GM21447 (cell line): ENCODE results near the gene CLDN4.
"Not testable (repeated sequence)": the region's sequence is repeated elsewhere in the genome, so short reads cannot be mapped to it uniquely, and the experiment has no call there.

Source experiments
- ATAC-seq: cut with Tn5 transposase; IDR thresholded peaks from one replicate; pipeline ENCODE4 v1.9.1; 2021; ENCODE audit not compliant: unreplicated experiment

The CLDN4 gene, protein sequence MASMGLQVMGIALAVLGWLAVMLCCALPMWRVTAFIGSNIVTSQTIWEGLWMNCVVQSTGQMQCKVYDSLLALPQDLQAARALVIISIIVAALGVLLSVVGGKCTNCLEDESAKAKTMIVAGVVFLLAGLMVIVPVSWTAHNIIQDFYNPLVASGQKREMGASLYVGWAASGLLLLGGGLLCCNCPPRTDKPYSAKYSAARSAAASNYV

DNA sequence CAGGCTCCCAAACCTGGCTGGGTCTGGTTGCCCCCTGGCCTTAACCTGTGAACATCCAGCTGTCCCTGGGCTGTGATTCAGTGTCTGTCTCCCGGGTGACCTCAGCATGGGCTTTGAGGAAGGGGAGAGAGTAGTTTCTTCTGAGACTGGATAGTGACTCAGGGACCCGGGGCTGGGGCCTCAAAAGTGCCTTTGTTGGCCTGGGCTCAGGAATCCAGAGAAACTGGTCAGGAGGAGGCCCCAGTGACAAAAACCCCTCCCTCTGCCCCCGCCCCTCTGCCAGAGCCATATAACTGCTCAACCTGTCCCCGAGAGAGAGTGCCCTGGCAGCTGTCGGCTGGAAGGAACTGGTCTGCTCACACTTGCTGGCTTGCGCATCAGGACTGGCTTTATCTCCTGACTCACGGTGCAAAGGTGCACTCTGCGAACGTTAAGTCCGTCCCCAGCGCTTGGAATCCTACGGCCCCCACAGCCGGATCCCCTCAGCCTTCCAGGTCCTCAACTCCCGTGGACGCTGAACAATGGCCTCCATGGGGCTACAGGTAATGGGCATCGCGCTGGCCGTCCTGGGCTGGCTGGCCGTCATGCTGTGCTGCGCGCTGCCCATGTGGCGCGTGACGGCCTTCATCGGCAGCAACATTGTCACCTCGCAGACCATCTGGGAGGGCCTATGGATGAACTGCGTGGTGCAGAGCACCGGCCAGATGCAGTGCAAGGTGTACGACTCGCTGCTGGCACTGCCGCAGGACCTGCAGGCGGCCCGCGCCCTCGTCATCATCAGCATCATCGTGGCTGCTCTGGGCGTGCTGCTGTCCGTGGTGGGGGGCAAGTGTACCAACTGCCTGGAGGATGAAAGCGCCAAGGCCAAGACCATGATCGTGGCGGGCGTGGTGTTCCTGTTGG lies at the start of gene CLDN4:
Gene CLDN4 (plus strand): TSS at position 316 of the 903 bp plus-strand sequence. CDS start 206 bp downstream, at position 522.
- no peak for ATAC-seq

DNA sequence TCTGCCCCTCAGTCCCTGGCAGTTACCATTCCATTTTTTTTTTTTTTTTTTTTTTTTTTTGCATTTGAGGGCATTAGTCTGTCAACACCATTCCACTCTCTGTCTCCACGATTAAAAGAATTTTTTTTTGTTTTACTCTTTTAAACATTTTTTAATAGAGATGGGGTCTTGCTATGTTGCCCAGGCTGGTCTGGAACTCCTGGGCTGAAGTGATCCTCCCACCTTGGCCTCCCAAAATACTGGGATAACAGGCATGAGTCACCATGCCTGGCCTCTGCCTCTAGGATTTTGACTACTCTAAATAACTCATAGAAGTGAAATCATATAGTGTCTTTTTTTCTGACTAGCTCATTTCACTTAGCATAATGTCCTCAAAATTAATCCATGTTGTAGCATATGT lies 44.2 kb upstream of the CLDN4 start:
- no peak for ATAC-seq

DNA sequence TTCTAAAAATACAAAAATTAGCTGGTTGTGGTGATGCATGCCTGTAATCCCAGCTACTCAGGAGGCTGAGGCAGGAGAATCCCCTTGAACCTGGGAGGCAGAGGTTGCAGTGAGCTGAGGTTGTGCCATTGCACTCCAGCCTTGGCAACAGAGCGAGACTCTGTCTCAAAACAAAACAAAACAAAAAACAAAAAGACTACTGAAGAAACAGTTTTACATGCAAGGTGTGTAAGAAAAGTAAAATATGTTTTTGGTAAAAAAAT lies 43.1 kb upstream of the CLDN4 start:
- ATAC-seq = not testable (repeated sequence)

DNA sequence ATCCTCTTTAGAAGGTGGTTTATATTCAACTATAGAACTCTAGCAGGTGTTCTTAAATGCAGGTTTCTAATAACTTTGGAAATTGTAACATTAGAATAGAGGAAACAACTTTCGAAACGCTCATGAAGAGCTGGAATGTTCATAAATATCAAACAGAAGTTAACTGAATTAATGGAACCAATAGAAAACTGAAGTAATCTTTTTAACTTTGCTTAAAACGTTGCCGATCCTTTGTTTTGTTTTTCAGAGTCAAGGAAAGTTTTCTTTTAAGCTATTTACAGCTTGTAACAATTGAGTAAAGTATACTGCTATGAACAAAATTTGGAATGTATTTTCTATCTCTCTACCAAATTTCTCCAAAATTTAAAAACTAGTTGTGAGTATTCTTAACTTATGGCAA lies 41.7 kb upstream of the CLDN4 start:
- no peak for ATAC-seq

DNA sequence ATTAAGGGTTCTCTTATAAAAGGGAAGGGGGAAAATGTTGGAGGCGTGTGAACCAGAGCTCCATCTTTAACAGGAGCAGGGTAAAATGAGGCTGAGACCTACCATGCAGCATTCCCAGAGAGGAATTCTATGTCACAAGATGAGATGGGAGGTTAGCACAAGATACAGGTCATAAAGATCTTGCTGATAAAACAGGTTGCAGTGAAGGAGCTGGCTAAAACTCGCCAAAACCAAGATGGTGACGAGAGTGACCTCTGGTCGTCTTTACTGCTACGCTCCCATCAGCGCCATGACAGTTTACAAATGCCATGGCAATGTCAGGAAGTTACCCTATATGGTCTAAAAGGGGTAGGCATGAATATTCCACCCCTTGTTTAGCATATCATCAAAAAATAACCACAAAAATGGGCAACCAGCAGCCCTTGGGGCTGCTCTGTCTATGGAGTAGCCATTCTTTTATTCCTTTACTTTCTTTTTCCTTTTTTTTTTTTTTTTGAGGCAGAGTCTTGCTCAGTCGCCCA lies 39.6 kb upstream of the CLDN4 start:
- not testable (repeated sequence) for ATAC-seq

DNA sequence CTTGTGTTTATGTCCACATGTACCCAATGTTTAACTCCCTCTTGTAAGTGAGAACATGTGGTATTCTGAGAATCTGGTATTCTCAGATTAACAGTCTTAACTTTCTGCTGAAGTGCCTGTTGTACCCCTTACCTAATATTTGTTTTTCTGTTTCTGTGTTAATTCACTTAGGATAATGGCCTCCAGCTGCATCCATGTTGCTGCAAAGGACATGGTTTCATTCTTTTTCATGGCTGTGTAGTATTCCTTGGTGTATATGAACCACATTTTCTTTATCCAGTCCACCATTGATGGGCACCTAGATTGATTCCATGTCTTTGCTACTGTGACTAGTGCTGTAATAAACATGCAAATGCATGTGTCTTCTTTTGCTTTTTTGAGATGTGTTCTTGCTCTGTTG lies 35.6 kb upstream of the CLDN4 start:
- not testable (repeated sequence) for ATAC-seq

DNA sequence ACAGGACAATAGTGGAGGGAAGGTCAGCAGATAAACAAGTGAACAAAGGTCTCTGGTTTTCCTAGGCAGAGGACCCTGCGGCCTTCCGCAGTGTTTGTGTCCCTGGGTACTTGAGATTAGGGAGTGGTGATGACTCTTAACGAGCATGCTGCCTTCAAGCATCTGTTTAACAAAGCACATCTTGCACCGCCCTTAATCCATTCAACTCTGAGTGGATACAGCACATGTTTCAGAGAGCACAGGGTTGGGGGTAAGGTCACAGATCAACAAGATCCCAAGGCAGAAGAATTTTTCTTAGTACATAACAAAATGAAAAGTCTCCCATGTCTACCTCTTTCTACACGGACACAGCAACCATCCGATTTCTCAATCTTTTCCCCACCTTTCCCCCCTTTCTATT lies 34.1 kb upstream of the CLDN4 start:
- not testable (repeated sequence) for ATAC-seq

DNA sequence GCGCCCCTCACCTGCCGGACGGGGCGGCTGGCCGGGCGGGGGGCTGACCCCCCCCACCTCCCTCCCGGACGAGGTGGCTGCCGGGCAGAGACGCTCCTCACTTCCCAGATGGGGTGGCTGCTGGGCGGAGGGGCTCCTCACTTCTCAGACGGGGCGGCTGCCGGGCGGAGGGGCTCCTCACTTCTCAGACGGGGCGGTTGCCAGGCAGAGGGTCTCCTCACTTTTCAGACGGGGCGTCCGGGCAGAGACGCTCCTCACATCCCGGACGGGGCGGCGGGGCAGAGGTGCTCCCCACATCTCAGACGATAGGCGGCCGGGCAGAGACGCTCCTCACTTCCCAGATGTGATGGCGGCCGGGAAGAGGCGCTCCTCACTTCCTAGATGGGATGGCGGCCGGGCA lies 33.6 kb upstream of the CLDN4 start:
- ATAC-seq = not testable (repeated sequence)

DNA sequence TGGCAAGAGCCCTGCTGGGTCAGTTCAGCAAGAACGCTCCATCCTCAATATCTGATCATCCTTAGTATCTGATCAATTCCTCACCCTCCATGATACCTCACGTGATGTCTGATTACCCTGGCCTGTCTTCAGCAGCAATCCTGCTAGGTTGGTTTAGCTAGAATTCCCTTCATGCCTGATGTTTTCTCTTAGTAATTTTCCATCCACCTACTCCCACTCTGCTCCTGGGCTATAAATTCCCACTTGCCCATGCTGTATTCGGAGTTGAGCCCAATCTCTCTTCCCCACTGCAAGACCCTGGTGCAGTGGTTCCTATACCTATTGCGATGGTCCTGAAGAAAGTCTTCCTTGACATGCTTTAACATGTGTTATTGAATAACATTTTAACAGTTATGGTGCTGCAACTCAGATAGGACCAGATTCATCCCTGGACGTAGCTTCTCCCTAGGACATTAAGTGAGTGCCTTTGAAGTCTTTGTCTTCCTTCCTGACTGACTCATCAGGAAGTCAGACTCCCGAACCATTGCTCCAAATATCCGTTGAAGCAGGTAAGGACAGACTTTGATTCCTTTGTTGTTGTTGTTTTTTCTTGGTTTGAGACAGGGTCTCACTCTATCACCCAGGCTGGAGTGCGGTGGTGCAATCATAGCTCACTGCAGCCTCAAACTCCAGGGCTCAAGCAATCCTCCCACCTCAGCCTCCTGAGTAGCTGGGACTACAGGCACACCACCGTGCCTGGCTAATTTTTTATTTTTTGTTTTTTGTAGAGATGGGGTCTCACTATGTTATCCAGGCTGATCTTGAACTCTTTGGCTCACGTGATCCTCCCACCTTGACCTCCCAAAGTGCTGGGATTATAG lies 31.3 kb upstream of the CLDN4 start:
- ATAC-seq = no peak

DNA sequence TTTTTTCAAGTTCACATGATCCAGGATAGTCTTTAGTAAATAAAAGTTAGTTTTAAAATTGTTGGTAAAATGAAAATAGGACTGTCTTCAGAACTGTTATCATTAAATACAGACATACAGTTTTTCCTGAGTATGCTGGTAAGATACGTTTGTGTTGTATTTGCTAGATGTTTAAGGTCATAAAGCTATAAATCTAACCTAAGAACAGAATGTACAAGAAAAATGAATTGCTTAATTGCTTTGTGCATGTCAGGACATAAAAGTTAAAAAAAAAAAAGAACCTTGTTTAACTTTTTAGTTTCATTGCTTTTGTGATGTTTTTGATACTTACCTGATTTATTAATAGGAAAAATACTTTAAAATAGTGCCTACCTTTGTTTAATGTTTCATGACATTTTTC lies 29.2 kb upstream of the CLDN4 start:
- ATAC-seq = no peak

DNA sequence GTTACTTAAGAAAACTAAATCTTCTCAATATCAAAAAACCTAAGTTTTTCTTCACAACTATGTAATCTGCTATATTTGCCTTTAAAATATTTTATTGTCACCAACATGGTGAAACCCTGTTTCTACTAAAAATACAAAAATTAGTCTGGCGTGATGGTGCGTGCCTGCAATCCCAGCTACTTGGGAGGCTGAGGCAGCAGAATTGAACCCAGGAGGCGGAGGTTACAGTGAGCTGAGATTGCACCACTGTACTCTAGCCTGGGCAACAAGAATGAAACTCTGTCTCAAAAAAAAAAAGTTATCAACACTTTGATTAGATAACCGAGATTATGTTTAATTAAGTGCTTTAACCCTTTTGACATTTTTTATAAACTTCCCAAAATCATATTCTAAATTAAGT lies 28.3 kb upstream of the CLDN4 start:
- ATAC-seq = no peak

DNA sequence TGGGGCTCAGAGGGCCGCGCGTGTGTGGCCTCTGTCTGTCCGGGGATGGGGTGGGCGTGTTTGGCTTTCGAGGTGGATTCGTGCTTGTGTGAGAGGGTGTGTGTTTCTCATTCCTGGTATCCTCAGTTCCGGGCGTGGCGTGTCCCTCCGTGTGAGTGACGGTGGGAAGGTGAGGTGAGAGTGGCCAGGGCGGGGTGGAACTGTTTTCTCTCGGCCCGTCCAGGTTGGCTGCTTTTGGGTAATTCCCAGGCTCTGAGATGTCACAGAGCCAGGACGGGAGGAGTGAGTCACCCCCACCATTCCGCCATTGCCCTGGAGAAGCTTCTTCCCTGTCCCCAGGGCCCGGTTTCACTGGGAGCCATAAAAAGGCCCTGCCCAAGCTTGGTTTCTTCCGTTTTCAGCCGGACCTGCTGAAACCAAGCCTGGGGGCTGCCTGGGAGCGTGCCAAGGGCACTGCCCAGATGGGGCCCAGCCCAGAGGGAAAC lies 21.3 kb upstream of the CLDN4 start:
- no peak for ATAC-seq

DNA sequence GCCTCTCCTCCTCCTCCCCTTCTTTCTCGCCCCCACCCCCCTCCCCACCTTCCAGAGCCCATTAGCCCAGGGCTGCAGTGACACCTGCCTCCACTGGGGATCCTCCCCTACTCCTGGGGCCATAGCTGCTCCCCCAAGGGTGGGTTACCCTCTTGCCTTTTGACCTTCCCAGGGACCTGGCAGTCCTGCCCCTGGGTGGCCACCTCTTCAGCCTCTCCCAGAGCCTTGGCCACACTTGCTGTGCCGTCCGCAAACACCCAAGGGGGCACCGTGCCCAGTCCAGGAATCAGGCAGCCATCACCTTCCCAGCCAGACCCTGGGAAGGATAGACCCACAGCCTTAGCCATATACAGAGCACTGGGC lies 19.8 kb upstream of the CLDN4 start:
- no peak for ATAC-seq

DNA sequence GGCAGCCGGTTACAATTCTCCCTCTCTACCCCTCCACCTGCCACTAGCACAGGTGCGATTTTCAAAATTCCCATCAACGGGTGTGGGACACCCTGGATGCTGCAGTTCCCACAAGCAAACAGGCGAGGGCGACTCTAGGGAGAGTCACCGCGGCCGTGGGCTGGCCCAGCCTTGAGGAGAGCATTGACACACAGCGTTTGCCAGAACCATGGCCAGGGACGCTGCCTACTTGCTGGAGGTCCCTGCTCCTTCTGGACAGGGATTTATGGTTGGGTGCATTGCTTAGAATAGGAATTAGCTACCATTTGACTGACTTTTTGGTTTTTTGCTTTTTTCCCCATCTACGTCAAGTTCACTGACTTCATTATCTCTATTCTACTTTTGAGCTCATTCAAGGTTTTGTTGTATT lies 19.0 kb upstream of the CLDN4 start:
- no peak for ATAC-seq

DNA sequence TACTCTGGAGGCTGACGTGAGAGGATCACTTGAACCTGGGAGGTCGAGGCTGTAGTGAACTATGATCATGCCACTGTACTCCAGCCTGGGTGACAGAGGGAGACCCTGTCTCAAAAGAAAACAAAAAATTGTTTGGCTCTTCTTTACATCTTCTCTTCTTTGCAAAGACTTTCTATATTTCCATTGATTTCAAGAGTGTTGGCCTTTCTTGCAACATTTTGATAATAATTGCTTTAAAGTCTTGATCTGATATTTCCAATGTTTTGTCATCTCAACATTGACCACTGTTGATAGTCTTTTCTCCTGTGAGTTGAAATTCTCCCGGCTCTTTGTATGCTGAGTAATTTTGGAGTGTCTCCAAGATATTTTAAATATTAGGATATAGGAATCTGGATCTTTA lies 17.8 kb upstream of the CLDN4 start:
- no peak for ATAC-seq

DNA sequence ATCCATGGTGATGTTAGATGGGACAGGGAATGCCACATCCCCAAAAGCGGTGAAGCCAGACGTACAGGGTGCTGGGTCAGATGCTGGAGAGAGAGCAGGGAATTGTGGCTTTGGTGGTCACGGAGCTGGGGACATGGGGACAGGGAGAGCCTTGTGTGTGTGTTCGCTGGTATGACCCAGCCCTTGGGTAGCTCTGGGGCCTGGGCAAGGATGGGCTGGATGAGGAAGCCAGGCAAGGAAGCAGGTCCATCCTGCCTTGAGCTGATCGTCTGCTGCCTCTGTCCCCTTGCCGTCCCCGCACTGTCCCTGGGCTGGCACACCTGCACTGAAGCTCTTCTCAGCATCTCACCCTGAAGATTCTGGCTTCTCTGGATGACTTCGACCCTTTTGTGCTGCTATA lies 15.4 kb upstream of the CLDN4 start:
- ATAC-seq = no peak

DNA sequence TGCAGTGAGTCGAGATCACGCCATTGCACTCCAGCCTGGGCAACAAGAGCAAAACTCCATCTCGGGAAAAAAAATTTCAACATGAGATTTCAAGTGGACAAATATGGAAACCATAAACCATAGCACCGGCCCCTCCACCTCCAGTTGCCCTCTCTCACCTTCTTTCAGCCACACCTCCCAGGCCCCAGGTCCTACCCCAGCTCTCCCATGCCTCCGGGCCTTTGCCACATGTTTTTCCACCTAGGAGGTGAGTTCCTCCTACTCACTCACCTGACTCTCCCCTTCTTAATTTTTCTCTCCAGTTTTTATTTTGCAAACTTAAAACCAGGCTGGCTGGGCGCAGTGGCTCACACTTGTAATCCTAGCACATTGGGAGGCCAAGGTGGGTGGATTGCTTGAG lies 13.7 kb upstream of the CLDN4 start:
- no peak for ATAC-seq

DNA sequence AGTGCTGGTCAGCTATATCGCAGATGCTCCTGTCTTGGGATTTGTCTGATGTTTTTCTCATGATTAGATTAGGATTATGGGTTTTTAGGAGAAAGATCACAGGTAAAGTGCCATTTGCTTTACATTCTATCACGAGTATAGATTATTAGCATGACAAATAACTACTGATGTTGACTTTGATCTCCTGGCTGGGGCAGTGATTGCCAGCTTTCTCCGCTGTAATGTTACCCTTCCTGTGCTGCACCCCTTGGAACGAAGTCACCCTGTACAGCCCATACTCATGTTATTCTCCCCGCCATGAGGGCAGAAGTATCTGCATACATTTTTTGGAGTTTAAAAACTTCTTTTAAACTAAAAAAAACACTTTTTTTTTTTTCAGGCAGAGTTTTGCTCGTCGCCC lies 10.8 kb upstream of the CLDN4 start:
- no peak for ATAC-seq

DNA sequence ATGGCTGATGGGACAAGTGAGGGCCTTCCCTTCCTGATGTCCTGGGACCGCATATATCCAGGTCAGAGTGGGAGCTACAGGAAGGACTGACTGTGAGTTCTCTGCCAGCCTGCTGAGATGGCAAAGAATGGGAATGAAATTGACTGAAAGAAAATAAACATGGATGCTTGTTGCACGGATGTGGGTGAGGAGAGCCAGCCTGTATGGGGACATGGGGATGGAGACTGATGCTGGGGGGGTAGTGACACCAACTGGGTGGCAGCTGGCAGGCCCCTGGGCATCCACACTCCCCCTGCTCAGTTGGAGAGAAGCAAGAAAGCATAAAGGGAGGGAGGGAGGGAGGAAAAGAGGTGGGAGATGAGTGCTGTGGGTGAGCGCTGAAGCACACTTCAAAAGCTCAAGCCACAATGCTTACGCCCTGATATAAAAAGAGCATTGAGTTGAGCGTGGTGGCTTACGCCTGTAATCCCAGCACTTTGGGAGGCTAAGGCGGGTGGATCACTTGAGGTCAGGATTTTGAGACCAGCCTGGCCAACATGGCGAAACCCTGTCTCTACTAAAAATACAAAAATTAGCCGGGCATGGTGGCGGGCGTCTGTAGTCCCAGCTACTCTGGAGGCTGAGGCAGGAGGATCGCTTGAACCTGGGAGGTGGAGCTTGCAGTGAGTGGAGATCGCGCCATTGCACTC lies 9.1 kb upstream of the CLDN4 start:
- ATAC-seq = not testable (repeated sequence)

DNA sequence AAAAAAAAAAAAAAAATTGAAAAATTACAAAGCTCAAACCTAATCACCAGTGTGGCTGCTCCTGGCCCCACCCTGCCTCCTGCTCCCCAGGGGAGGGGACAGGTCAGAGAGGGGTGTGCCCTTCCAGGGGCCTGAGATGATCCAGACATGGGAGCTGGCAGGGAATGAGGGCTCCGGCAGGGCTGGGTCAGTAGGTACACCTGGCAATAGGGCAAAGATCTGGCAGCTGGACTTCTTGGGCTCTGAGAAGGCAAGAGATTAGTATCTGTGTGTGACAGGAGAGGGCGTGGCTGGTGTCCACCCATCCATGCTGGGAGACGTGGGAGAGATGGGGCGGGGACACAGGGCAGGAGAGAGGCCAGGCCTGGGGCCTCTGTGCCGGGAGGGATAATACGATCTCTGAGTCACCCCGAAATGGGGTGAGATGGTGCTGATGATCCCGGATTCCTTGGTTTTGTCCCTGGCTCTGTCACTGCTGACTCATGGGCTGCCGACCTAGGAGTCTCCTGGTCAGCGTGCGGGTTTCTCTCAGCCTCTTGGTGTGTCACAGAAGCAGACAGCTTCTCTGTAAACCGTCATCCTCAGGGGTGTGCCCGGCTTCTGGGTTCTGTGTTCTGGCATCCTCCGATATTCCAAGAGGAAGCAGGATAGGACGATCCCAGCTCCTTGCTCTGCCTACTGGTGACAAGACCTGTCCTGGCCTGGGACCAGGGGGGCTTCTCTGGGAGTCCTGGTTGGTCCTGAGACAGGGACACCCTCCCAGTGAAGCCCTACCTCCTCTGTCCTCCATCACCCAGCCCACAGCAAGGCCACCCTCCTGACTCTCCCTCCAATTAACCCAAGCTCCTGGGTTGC lies 8.2 kb upstream of the CLDN4 start:
- no peak for ATAC-seq
